ENCODE measurements around the gene SS18L1. TPM values are rescaled to one million over a fixed set of nuclear protein-coding genes. Genes with fewer than 3 reads are reported as not detected.

The SS18L1 gene
- total RNA-seq, 1 experiment from 2014 or later, result 34.1 TPM

GRCh38 chr20:62159052-62159451, 15.5 kb downstream of the SS18L1 start:
- CTCF ChIA-PET, result no interaction called here
- DNase-seq (ENCODE audit: low spot score), result no peak
- H3K4me1 Mint-ChIP-seq, result peaks cover 23% of the 10 kb centered on the region
- no peak overlapping the region for H3K4me3 Mint-ChIP-seq
- POLR2A ChIA-PET, result no interaction called here
- H3K27me3 Mint-ChIP-seq (ENCODE audit: low read depth), result no peaks in the 10 kb centered on the region
- no peak overlapping the region for H3K27ac Mint-ChIP-seq
- no peaks in the 10 kb centered on the region for H3K9me3 Mint-ChIP-seq
- no peak for ATAC-seq
- H3K36me3 Mint-ChIP-seq, result peaks cover 19% of the 10 kb centered on the region
- no peak for TF ChIP-seq NR2C2 (CRISPR knock-in tag; IDR thresholded peaks at IDR 0.05)

GRCh38 chr20:62159839-62160238, 16.3 kb downstream of the SS18L1 start:
- peaks cover 15% of the 10 kb centered on the region for H3K4me1 Mint-ChIP-seq
- DNase-seq (ENCODE audit: low spot score), result no peak
- ATAC-seq, result no peak
- H3K27me3 Mint-ChIP-seq (ENCODE audit: low read depth), result no peaks in the 10 kb centered on the region
- TF ChIP-seq ZSCAN18 (CRISPR knock-in tag; IDR thresholded peaks at IDR 0.05), result no peak
- CTCF ChIA-PET, result no interaction called here
- H3K9me3 Mint-ChIP-seq, result no peaks in the 10 kb centered on the region
- H3K27ac Mint-ChIP-seq, result peak overlapping the region; percentile 65
- POLR2A ChIA-PET, result no interaction called here
- H3K36me3 Mint-ChIP-seq, result peaks cover 16% of the 10 kb centered on the region
- H3K4me3 Mint-ChIP-seq, result no peak overlapping the region

GRCh38 chr20:62160253-62160652, 16.7 kb downstream of the SS18L1 start:
- POLR2A ChIA-PET, result no interaction called here
- DNase-seq (ENCODE audit: low spot score), result no peak
- Mint-ChIP-seq H3K4me1 (peaks cover 12% of the 10 kb centered on the region), H3K27ac (no peak overlapping the region), H3K4me3 (no peak overlapping the region), H3K36me3 (peaks cover 17% of the 10 kb centered on the region), H3K27me3 (ENCODE audit: low read depth) (no peaks in the 10 kb centered on the region), H3K9me3 (no peaks in the 10 kb centered on the region)
- CTCF ChIA-PET, result no interaction called here
- TF ChIP-seq ARID4B (CRISPR knock-in tag; IDR thresholded peaks at IDR 0.05; ENCODE audit: borderline replicate concordance) (no peak), ZNF121 (CRISPR knock-in tag; IDR thresholded peaks at IDR 0.05) (no peak), PRDM15 (CRISPR knock-in tag; IDR thresholded peaks at IDR 0.05) (no peak), AR (CRISPR knock-in tag; IDR thresholded peaks at IDR 0.05) (no peak), ZNF317 (CRISPR knock-in tag; IDR thresholded peaks at IDR 0.05; ENCODE audit: borderline replicate concordance, low read depth) (no peak)
- ATAC-seq, result no peak

All from WTC11 (cell line).